HepG2 (cell line): ENCODE results near the gene C9orf43.

Experiments used
- NR1H2 ChIP-seq: sonication (generic); formaldehyde crosslinking; IDR thresholded peaks from 2 replicates; pipeline ENCODE4 v1.8.1; 2022; ENCODE audit warnings: low read depth, missing genetic modification reagents, borderline replicate concordance
- PCBP1 ChIP-seq: fragments of 200-400 bp; formaldehyde crosslinking; IDR thresholded peaks from 2 replicates; pipeline ENCODE4 v1.6.1; 2017; ENCODE audit warnings: mild to moderate bottlenecking, low read depth, low read length, borderline replicate concordance
- TP53 ChIP-seq: sonication (generic); formaldehyde crosslinking; conservative IDR thresholded peaks from 2 replicates; pipeline ENCODE4 v1.4.0; 2020; ENCODE audit warnings: missing genetic modification reagents
- ZMYM3 ChIP-seq: sonication (generic); formaldehyde crosslinking; IDR thresholded peaks from 2 replicates; pipeline ENCODE4 v1.5.1; 2020; ENCODE audit warnings: mild to moderate bottlenecking, missing genetic modification reagents

DNA sequence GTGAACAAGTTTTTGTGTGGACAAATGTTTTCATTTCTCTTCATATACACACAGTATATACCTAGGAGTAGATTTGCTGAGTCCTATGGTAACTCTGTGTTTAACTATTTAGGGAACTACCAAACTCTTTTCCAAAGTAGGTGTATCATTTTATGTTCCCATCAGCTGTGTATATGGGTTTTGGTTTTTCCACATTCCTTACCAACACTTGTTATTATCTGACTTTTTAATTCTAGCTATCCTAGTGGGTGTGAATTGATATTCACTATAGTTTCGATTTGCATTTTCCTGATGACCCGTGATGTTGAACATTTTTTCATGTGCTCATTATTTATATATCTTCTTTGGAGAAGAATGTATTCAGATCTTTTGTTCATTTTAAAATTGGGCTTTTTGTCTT lies 56.6 kb downstream of the C9orf43 start:
- TF ChIP-seq TP53 (CRISPR knock-in tag) (no peak), NR1H2 (no peak), PCBP1 (no peak), ZMYM3 (no peak)
